Activated CD8-positive, alpha-beta memory T cell treated with anti-CD3 and anti-CD28 coated beads, Interleukin-2, amount 50 U/mL, for 1 hour (primary cell): Measurements from ENCODE around the gene SEPTIN7.
A peak's percentile ranks its signal among the peaks of the same experiment; 100 is the strongest.
"Not testable (repeated sequence)": the region's sequence is repeated elsewhere in the genome, so short reads cannot be mapped to it uniquely, and the experiment has no call there.

Experiments
- DNase-seq: peaks from one replicate; pipeline ENCODE4 v3.0.0-alpha.2; 2020; ENCODE audit errors: extremely low read depth

The SEPTIN7 gene

DNA sequence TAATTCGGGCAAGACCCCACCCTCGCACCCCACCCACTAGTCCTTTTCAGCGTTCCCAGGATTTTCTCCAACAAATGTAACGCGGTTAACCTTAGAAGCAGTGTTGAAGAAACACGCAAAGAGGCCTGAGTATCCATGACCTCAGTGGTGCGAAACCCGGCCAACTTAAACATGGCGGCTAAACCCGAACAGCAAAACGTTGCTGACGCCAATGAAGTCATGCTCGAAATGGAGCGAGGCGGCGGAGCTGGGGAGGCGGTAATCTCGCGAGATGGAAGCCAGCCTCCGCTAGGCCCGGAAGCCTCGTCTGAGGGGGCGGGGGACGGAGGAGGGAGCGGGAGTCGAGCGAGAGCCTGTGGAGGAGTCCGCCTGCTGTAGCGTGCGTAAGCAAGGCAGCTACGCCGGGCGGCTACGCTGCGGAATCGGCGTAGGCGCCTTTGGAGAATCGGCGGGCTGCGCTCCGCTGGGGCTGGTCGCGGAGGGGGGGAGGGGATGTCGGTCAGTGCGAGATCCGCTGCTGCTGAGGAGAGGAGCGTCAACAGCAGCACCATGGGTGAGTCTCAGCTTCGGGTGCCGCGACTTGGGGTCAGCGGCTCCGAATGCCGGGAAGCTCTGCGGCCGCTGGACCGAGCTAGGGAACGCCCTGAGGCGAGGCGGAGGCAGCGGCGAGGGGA lies at the start of gene SEPTIN7:
Gene SEPTIN7 (plus strand): TSS at position 340 of the 674 bp plus-strand sequence. CDS start 153 bp downstream, at position 493.
- peak; percentile 99 for DNase-seq

- no peak for DNase-seq
These were observed 48.1 kb upstream of the SEPTIN7 start for GRCh38 chr7:35752742-35753141.

GRCh38 chr7:35753761-35754603 lies 46.9 kb upstream of the SEPTIN7 start:
- DNase-seq, result no peak

DNA sequence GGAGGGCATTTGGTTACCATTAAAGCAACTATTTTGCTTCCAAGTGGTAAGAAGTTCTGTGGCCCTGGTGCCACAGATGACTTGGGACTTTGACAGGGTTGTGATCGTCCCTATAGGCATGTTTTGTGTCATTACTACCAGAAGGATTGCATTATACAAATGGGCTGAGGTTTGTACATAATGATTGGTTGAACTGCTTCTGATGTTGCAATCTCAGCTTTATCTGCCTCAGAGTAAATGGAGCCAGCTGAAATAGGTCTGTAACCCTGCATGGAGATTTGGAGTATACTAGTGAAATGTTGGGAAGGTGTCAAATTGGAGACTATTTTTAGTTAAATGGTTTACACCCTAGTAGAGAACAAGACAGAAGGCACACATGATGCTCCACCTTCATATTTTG lies 46.1 kb upstream of the SEPTIN7 start:
- no peak for DNase-seq

DNA sequence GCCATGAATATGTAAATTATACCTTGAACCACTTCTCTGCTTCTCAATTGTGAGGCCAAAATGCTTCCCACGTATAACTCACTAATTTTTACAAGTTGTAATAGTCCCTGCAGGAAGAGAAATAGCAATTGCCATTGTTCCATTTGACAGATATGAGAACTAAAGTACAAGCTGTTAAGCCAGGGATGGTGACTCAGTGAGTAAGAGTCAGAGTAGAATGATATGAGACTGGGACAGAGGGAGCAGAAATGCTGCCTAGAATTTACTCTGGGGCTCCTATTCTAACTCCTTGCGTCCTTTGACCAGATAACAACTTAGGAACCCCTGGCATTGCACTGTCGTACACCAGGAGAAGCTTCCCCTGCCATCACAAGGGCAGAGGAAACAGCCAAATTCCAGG lies 45.1 kb upstream of the SEPTIN7 start:
- DNase-seq, result no peak

- not testable (repeated sequence) for DNase-seq
These were observed 44.4 kb upstream of the SEPTIN7 start for GRCh38 chr7:35756453-35756852.

GRCh38 chr7:35757574-35757973 lies 43.3 kb upstream of the SEPTIN7 start:
- no peak for DNase-seq

DNA sequence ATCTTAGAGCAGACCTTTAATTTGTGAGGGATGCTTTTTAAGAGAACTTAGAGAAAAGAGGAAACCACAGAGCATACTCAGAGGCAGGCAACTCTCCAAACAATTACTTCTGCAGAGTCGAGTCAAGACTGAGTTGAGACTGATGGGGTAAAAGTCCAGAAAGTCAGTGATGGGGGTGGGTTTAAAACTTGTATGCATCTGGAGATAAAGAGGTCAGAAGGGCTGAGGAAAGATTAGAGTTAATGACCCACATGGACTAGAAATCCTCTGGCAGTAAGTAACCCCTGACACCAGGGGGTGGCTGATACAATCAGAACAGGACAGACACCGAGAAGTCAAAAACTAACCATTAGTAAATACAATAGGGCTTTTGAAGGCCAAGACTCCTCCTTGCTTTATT lies 42.4 kb upstream of the SEPTIN7 start:
- DNase-seq, result no peak

DNA sequence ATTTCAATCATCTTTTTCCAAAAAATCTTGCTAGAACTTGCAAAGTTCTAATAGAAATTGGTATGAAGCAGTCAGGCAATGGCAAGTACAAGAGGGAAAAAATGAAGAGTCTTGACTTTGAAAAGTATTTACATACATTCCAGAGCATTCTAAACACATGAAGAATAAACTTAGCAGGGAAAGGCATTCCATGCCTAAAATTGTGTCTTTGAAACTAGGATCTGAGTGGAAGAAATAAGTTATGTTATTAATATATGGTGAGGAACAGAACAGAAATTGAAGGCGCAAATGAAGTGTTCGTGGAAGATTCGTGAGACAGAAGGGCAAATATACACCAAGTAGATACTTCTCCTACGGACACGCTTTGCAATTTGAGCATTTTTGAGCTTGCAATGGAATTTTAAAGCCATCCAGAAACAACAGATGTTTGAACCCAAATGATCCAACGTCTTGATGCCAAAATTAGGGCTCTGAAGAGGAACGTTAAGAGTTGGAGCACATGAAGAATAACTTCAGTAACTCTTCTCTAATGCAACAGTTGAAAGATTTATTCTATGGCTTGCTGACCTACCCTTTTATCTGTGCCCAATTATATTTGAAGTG lies 40.6 kb upstream of the SEPTIN7 start:
- no peak for DNase-seq

- no peak for DNase-seq
These were observed 38.8 kb upstream of the SEPTIN7 start for GRCh38 chr7:35761871-35762677.

DNA sequence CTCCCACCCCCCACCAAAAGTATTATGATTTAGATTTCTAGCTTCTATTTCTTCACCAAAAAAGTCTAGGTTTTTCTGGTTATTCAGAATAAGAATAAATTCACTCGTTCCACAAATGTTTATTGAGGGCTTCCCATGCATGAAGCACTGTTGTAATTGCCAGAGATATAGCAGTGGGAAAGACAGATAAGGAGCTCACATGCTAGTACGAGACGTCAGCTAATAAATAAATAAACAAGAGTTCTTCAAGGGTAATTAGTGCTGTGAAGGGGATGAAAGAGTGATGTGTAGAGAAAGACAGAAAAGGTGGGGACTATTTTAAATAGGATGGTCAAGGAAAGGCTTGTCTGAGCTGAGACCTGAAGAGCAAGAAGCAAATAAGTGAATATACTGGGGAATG lies 38.1 kb upstream of the SEPTIN7 start:
- no peak for DNase-seq

DNA sequence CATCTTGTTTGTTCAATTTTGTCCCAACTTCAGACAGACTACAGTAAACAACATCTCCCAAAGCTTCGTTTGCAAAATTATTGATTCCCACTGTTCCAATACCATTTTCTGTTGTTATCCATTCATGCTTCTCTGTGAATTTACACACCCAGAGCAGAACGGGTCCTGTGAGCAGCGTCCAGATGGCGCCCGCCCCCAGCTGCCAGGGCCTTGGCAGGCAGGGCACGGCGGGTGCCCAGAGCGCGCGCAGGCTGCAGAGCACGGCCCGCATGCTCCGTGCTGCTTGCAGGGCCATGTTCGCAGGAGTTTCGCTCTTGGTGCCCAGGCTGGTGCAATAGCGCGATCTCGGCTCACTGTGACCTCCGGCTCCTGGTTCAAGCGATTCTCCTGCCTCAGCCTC lies 32.5 kb upstream of the SEPTIN7 start:
- no peak for DNase-seq

DNA sequence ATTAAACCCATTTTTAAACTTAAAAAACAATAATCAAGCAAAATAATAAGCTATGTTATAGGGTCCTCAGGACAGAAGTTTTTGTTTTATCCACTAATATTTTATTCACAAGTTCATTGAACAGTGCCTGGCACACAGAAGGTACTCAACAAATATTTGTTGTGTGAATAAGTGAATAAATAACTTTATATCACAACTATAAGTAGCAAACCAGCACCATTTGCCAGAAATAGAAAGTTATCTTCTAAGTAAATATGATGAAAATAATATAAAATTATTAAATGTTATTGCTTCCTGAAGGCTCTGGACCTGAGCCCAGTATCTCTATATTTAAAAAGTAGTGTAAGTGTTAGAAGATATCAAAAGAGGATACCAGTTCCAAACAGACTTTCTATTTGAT lies 29.1 kb upstream of the SEPTIN7 start:
- no peak for DNase-seq

GRCh38 chr7:35773994-35774393 lies 26.9 kb upstream of the SEPTIN7 start:
- no peak for DNase-seq

GRCh38 chr7:35776686-35777085 lies 24.2 kb upstream of the SEPTIN7 start:
- no peak for DNase-seq

GRCh38 chr7:35777121-35777520 lies 23.7 kb upstream of the SEPTIN7 start:
- no peak for DNase-seq

DNA sequence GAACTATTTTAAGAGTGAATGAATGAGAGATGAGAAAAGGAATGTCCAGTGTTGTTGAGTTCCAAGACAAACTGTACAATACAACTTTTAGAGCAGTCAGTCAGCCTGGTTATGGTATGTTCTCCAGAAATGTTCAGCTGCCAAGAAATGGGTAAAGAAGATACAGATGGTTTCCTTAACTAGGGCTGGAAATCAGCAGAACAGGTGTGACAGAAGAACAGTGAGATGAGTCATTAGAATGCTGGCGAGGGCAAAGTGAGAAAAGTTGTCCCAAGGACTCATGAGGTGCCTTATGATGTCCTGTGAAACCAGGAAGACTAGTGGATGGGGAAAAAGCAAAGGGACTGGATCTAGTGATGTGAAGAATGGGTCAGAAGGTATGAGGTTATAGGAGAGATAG lies 20.8 kb upstream of the SEPTIN7 start:
- DNase-seq, result no peak

DNA sequence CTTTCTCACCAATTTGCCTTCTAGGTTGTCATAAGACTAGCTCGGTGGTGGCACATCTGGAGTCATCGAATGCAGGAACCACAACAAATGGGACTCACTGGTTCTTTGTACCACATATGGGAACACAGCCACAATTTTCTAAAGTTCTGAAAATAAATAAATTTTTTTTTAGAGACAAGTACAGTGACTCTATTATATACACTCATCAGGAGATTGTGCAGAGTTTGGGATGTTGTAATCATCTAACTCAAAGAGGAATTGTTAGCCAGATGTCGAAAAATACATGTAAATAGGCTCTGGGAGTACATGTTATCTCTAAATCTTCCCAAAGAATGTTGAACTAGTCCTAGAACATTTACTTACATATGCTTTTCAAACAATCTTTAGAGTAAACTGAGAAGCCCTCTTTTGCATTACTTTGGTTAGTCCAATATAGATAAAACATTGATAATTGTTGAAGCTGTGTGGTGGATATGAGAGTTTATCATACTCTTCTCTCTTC lies 19.6 kb upstream of the SEPTIN7 start:
- no peak for DNase-seq

DNA sequence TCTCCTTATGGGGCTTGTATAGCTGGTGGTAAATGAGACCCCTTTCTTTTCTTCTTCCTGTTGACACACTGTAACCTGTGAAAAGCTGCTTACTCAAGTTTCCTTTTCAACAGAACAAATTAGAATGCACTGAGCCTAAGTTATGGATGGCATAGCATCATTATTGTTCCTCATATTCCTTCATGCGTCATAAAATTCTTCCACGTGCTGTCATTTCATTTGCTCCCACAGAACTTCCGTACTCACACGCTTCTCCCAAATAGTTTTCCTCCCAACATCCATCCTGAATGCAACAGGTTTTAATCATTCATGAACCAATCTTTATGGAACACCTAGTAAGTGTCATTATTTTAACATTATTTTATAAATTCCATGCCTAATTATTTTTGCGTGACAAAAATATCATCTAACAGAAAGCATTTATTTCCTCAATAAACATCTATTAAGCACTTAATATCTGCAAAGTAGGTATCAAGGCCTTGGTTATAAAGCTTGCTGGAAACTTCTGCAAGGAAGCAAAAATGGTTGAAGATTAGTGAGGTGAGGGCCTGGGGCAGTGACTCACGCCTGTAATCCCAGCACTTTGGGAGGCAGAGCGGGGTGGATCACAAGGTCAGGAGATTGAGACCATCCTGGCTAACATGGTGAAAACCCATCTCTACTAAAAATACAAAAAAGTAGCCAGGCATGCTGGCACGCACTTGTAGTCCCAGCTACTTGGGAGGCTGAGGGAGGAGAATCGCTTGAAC lies 18.9 kb upstream of the SEPTIN7 start:
- DNase-seq, result no peak

DNA sequence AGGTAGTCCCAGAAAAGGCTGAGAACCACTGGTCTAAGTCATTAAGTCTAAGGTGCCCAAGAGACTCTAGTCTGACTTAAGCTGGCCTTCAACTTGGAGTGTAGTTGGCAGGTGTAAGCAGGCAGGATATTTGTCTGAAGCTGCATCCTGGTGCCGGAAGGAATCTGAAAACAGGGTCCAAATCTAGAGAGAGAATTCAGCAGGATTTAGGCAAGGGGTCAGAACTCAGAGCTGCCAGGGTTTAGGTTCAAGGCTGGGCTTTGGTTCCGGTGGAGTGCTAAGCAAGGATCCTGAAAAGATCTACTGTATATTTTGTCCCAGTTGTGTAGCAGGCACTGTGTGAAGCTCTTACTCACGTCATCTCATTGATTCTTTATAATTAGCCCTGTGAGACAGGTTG lies 16.5 kb upstream of the SEPTIN7 start:
- DNase-seq, result no peak

DNA sequence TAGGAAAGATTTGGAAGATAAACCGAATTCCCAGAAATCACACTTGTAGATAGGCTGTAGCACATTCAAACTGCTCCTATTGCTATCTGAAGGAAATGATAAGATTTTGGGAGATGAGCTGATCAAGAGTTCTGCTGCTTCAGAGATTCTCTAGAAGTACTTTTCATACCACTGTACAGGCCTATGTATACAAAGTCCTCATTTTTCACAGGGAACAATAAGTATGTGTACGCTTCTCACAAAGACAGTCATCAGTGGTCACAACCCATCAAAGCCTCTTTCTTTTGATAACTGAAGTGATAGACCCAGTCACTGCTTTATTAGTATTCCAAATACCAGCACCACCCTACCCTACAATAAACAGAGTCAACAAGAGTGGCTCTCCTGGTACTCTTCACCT lies 15.6 kb upstream of the SEPTIN7 start:
- DNase-seq, result no peak
